Medulla oblongata (tissue), 1 donor: Measurements from ENCODE around the gene MAGI1.

Source experiments
- DNase-seq: peaks from one replicate; pipeline ENCODE4 v3.0.0-alpha.2; 2015; ENCODE audit errors: extremely low spot score

Gene MAGI1

DNA sequence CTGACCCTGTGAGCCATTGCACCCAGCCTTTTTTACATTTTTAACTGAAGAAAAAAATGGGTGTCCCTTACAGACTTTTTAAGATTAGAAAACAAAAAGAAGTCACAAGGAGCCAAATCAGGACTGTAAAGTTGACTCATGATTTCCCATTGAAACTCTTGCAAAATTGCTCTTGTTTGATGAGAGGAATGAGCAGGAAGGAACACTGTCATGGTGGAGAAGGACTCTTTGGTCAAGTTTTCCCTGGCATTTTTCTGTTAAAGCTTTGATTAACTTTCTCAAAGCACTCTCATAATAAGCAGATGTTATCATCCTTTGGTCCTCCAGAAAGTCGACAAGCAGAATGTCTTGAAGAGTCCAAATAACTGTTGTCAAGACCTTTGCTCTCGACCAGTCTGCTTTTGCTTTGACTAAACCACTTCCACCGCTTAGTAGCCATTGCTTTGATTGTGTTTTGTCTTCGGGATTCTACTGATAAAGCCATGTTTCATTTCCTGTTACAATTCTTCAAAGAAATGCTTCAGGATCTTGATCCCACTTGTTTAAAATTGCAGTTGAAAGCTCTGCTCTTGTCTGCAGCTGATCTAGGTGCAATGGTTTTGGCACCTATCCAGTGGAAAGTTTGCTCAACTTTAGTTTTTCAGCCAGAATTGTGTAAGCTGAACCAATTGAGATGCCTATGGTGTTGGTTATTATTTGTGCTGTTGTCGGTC lies 369.4 kb downstream of the MAGI1 start:
- no peak for DNase-seq

- DNase-seq: no peak
These were observed 370.8 kb downstream of the MAGI1 start for GRCh38 chr3:65667963-65668362.

DNA sequence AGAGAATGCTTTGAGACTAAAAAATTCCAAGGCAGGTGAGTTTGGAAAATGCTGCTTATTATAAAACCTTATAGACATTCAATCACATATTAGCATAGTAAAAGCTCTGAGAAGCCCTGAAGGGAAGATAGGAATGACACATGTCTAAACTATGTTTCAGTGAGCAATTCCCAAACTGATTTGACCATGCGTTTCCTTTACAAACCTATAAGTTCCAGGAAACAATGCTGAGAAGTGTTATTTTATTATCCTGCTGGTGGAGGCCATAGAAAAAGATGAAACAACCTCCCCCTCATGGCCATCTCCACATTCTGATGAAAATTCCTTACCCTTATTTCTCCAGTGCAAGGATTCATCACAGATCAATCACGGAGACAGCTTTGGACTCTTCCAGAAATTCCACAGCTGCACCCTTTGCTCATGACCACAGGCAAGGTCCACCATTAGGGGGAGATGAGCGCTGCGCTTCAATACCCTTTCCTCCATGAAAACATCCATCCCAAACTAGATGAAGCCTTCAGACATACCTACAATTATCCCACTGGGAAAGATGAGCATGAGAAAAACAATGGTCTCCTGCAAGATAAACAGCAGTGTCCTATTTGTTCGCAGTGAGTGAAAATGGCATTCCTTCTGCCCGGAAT lies 372.1 kb downstream of the MAGI1 start:
- no peak for DNase-seq

GRCh38 chr3:65665915-65666314 lies 372.8 kb downstream of the MAGI1 start:
- DNase-seq: no peak

DNA sequence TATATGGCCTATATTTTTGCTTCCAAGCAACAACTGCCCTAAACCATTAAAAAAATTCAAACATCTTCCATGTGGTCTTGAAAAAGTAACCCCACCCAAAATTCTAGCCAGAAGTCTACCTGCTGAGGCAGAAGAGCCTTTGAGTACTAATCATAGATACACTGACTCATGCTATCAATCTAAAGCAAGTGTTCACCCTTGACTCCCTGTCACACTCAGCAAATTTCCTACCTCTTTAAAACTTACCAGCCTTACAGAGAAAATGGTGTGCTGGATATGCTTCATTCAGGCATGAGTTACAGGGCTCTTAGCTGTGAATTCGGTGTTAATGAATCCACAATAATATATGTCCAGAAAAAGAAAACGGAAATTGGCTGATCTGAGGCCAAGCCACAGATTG lies 373.8 kb downstream of the MAGI1 start:
- no peak for DNase-seq

DNA sequence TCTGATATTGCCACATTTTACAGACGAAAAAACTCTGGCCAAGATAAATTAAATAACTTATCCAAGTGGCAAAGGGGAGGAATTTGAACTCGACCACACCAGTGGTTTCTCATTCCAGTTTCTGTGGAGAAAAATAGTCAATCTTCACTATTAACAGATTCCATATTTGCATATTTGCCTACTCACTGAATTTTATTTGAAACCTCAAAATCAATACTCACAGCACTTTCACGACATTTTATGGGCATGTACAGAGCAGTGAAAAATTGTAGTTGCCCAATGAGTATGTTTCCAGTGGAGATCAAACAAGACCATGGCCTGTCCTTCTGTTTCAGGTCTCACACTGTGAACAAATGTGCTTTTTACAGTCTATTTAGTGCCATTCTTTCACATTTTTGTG lies 374.3 kb downstream of the MAGI1 start:
- DNase-seq: no peak

- DNase-seq: no peak
These were observed 376.6 kb downstream of the MAGI1 start for GRCh38 chr3:65662095-65662494.

GRCh38 chr3:65660000-65660598 lies 378.6 kb downstream of the MAGI1 start:
- DNase-seq: no peak

DNA sequence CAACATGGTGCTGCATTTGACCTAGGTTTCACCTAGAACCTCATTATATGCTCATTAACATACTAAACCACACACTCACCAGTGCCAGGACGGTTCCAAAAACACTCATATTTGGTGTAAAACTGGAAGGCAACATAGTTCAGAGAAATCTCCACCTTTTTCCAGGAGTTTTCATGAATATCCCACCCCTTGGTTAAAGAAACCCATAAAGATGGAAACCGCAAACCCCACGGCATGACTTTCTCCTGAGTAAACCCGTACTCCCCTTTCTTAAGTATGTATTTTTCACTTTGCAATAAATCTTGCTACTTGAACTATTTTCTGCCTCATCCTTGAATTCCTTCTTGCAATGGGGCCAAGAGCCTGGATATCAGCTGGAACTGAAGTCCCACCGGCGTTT lies 379.3 kb downstream of the MAGI1 start:
- no peak for DNase-seq

DNA sequence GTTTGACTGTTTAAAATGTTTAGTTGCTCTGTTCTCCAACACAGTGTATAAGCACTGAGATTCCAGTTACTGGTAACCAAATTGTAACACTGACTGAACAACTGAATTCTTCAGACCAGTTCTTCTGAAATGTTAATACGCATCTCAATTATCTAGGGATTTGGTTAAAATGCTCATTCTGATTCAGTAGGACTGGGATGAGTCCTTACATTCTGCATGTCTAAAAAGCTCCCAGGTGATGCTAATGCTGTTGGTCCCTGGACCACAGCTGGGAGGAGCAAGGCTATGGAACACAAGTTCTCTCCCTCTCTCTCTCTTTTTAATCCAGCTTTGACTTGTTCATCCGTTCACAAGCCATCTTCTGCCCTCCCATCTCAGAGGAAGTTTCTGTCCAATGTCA lies 380.3 kb downstream of the MAGI1 start:
- no peak for DNase-seq

GRCh38 chr3:65655061-65655460 lies 383.7 kb downstream of the MAGI1 start:
- DNase-seq: no peak

DNA sequence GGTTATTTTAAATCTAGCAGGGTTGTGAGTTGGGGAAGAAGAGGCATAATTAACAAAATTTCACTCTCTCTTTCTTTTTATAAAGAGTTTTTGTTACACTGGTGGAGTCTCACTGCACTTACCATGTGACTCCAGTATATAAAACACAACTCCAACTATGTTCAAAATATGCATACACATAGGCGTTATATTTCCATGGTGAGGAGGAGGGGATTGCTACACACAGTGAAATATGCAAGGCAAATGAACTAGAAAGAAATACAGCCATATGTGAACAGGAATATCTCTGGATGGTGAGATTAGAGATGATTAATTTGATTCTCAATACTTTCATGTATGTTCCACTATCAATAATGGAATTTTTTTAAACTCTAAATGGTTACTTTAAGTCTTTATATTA lies 385.0 kb downstream of the MAGI1 start:
- no peak for DNase-seq

GRCh38 chr3:65650247-65650646 lies 388.5 kb downstream of the MAGI1 start:
- DNase-seq: no peak

DNA sequence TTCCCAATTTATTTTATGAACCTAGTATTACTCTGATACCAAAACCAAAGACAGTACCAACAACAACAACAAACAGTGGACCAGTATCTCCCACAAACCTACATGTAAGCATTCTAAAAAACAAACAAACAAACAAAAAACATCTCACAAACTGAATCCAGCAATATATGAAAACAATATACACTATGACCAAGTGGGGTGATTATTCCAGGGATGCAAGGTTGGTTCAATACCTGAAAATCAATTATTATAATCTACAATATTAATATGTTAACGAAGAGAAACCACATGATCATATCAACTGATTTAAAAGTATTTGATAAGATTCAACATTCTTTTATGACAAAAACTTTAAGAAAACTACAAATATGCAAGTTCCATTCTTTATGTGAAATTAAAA lies 391.3 kb downstream of the MAGI1 start:
- DNase-seq: no peak

DNA sequence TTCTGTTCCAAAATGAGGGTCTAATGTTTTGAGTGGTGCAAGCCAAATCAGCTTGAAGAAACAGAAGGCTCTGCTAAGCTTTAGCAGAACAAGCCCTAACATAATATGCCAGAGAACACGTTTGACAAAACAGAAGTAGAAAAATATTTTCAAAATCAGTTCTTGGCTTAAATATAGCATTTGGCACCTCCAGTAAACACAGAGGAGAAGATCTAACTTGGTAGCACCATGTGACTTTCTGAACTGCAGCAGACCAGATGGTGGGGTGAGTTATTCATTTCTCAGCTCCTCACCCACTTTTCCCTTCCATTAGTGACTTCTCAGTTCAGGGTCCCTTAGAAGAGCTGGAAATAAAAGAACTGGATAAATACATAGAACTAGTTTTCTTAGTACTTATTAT lies 395.8 kb downstream of the MAGI1 start:
- no peak for DNase-seq

DNA sequence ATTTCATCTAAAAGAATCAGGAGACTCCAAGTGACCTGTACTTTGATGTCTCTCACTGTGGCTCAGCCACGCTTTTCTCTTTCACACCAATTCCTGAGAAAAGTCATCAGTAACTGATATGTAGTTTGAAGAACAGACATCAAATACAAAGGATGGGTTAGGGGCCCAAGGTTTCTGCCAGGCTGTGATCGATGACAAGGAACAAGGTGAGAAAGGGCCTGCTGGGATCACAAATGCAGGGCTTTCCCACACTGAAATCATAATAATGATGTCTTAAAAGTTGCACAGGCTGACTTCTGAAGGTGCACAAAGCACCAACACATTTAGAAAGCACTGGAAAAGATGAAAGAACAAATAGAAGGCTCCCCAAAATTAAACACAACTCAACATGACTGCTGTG lies 396.9 kb downstream of the MAGI1 start:
- no peak for DNase-seq

GRCh38 chr3:65641045-65641444 lies 397.7 kb downstream of the MAGI1 start:
- no peak for DNase-seq

DNA sequence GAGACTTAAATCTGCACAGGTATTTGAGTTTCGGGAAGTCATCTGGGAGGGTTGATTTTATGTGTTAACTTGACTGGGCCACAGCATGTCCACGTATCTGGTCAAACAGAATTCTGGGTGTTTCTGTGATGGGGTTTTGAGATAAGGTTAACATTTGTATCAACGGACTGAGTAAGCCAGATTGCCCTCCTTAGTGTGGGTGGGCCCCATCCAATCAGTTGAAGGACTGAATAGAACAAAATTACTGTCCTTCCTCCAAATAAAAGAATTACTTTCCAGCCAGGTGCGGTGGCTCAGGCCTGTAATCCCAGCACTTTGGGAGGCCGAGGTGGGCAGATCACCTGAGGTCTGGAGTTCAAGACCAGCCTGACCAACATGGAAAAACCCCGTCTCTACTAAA lies 399.3 kb downstream of the MAGI1 start:
- DNase-seq: no peak

DNA sequence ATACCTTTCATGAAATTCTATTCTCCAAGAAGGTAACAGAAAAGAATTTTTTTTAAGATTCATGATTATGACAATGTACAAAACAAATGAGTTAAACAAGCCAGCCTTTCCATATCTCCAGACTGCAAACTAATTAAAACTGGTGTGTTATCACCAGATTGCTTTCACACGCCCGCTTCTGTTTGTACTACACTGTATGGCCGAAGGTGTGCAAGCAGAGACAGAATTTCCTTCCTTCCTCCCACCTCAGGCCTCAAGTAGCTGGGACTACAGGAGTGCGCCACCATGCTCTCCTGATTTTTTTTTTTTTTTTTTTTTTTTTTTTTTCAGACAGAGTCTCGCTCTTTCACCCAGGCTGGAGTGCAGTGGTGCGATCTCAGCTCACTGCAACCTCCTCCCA lies 400.4 kb downstream of the MAGI1 start:
- DNase-seq: no peak

GRCh38 chr3:65636326-65636725 lies 402.4 kb downstream of the MAGI1 start:
- DNase-seq: no peak

DNA sequence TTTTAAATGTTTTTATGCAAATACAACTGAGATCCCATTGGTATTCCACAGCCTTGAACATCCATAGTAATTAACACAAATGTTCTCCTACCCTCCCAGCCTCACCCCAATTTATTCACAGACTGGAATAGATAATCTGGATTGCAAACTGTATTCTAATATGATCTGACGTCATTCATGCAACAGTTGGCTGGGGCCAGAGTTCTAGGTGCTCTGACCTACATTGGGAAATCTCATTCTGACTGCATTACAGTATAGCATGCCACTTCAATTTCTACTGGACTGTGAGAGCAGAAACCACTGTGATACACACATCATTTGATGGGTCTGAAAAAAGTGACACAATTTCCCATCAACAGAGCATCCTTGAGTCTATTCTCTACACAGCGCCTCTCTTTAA lies 403.1 kb downstream of the MAGI1 start:
- DNase-seq: no peak

DNA sequence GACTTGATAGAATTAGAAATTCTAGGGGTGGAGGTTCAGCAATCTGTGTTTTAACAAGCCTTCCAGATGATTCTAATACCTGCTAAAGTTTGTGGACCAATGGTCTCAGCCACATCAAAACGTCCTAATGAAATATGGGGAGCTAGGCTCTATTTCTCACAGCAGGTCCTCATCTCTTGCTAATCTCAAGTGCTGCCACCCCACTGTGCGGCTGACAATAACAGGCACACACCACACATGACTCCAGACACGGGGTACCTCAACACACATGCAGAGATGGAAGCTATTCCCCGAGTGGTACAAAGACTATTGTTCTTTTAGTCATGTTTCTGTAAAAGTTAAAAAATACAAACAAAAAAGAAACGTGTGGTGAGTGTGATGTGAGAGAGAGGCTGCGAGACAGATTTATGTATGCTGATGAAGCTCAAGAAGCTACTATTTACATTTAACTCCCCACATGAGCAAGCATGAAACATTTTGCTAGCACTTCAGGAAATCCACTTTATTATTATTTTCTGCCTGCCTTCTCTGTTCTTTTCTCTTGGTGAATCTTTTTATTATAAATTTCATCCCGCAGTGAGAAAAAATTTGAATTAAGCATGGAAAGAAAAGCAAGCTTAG lies 405.6 kb downstream of the MAGI1 start:
- DNase-seq: no peak

- DNase-seq: no peak
These were observed 406.3 kb downstream of the MAGI1 start for GRCh38 chr3:65632414-65632813.
